Central memory CD4-positive, alpha-beta T cell (primary cell): ENCODE measurements around the gene ZNF766.
A peak's percentile ranks its signal among the peaks of the same experiment; 100 is the strongest.
"Not testable (repeated sequence)": the region's sequence is repeated elsewhere in the genome, so short reads cannot be mapped to it uniquely, and the experiment has no call there.

Experiments used
- DNase-seq: peaks from one replicate; pipeline ENCODE4 v3.0.0; 2022

ZNF766 gene

DNA sequence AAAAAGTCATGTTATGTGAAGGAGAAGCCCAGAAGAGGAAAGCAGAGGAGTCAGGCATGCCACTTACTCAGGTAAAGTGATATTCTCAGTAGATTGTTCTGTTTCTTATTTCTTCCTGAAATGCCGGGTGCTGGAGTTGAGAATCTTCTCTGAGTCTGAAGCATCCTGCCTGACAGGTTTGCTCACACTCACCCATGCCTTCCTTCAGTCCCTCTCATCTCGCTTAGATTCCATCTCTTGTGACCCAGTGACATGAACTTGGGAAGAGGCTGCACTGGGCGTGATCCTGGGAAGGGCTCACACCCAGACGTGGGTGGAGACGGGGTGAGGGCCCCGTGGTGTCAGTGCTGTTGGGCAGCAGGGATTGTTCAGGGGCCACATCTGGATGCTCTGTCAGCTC, 8.1 kb downstream of the ZNF766 start:
- DNase-seq: no peak

GRCh38 chr19:52286256-52286655, 16.9 kb downstream of the ZNF766 start:
- DNase-seq: no peak

DNA sequence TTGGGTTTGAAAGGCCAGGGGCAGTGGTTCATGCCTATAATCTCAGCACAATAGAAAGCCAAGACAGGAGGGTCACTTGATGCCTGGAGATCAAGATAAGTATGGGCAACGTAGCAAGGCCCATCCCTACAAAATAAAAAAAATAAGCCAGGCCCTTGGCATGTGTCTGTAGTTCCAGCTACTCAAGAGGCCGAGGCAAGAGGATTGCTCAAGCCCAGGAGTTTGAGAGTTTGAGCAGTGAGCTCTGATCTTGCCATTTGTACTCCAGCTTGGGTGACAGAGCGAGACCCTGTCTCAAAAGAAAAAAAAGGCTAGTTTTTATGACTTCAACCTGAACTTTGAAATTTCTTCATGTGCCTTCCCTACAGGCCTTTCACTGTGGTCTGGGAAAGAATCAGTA, 22.4 kb downstream of the ZNF766 start:
- no peak for DNase-seq

DNA sequence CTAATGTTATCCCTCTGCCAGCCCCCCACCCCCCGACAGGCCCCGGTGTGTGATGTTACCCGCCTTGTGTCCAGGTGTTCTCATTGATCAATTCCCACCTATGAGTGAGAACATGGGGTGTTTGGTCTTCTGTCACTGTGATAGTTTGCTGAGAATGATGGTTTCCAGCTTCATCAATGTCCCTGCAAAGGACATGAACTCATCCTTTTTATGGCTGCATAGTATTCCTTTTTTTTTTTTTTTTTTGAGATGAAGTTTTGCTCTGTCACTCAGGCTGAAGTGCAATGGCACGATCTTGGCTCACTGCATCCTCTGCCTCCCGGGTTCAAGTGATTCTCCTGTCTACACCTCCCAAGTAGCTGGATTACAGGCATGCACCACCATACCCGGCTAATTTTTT, 23.6 kb downstream of the ZNF766 start:
- not testable (repeated sequence) for DNase-seq

DNA sequence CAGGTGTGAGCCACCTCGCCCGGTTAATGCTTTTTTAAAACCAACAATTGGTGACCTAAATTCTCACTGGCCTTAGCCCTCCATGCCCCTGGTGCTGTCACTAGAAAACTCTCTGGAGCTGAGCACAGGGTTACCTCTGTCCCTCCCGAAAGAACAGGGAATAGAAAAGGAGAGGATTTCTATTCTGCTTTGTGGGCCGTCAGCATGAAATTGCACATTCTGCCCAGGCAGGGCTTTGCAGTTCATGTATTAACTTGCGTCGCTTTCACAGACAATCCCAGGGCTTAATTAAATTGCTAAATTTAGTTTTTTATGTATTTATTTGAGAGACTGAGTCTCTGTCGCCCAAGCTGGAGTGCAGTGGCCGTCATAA, 27.0 kb downstream of the ZNF766 start:
- no peak for DNase-seq

- DNase-seq: peak; percentile 82
Measured at GRCh38 chr19:52296773-52297600, 27.6 kb downstream of the ZNF766 start, which contains the start of gene ZNF480. ZNF480 (plus strand) TSS chr19:52297169; CDS start chr19:52300413, 3,244 bp downstream.

GRCh38 chr19:52297601-52298364, 28.4 kb downstream of the ZNF766 start:
- DNase-seq: no peak

DNA sequence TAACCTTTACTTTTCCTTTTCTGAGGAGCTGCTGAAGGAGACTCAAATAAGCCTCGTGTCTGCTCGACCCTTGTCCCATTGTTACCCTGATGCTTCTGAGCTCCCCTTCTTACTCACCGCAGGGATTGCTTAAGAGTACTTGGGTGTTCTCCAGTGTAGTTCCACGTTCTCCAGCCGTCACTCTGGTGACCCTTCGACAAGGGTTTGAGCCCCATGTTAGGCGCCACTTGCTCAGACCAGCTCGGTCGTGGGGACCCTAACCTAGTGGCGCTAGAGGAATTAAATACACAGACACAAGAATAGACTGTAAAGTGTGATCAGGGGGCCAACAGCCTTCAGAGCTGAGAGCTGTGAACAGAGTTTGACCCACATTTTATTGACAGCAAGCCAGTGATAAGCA, 37.9 kb downstream of the ZNF766 start:
- DNase-seq: no peak

GRCh38 chr19:52322429-52322828, 53.0 kb downstream of the ZNF766 start:
- no peak for DNase-seq

DNA sequence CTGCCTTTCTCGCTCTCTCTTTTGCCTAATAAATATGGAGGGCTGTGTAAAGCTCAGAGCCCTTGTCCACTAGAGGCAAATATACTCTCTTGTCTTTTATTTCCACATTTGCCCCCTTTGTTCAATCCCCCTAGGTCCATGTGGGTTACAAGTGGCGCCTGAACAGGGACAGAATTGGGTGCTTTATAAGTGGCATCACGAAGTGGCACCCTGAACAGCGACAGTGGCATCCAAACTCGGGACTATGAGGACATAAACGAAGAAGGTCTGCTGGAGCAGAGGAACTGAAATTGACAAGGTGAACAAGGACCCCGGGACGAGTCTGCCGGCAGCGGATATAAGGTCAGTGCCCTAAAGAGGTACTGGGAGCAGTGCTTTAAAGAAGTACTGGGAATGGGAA, 62.4 kb downstream of the ZNF766 start:
- no peak for DNase-seq

GRCh38 chr19:52335768-52336116, 66.4 kb downstream of the ZNF766 start:
- no peak for DNase-seq

- DNase-seq: peak; percentile 78
Measured at GRCh38 chr19:52336117-52336790, 66.9 kb downstream of the ZNF766 start, which contains the start of gene ZNF610. ZNF610 (plus strand) TSS chr19:52336243; CDS start chr19:52349173, 12,930 bp downstream.

DNA sequence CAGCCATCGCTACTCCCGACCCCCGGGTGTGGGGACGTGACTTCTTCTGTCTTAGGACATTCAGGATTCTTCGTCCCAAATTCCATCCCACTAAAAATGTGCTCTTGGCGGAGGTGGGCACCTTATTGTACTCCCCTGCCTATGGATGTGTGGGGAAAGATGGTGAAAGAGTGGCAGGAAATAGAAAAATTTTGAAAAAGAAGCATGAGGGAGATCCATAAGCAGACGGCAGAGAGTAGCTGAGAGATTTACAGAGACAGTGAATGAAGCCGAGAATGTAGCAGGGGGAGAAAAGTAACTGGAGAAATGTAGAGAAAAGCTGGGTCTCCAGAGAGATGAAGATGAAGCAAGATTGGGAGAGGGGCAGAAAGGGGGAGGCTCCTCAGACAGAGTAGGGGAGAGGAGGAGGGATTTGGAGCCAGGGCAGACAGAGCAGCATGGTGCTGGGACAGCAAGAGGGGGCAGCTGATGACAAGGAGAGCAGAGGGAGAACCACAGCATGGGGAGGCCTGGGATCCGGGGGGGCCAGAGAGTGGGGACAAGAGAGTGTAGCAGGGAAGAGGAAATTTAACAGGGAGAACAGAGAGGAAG, 67.5 kb downstream of the ZNF766 start:
- DNase-seq: no peak

- not testable (repeated sequence) for DNase-seq
Measured at GRCh38 chr19:52339022-52339421, 69.6 kb downstream of the ZNF766 start.

DNA sequence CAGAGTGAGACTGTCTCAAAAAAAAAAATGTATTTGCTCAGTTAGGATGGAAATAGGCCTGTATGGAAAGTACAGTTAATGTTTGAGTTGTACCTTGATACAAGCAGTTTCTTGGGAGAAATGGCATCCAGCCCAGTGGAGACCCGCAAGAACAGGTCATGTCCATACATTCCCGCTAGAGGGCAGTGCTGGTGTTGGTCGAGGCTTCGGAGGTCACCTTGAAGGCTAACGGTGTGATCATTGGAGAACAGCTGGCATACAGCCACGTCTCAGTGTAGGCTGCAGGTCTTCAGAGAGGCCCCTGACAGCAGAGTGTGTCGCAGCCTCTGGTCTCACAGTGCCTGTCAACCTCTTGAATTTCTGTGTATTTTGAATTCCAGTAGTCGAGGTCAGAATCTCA, 74.2 kb downstream of the ZNF766 start:
- peak; percentile 23 for DNase-seq

DNA sequence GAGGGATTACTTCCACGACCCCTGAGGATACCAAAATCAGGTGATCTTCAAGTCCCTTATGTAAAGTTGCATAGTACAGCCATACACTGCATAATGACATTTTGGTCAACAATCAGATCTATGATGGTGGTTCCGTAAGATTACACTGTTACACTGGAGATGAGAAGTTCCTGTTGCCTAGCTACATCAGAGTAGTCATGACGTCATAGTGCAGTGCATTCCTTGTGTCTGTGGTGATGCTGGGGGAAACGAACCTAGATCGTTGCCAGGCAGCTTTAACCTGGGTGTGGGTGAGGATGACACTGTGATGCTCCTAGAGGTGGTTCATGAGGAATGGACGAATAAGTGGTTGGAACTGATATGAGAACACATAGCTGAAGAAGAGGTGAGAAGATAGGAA, 75.8 kb downstream of the ZNF766 start:
- no peak for DNase-seq
